GM12878 (cell line): Measurements from ENCODE around the gene ZNF667. TPM values are rescaled to one million over a fixed set of nuclear protein-coding genes. Genes with fewer than 3 reads are reported as not detected.
A peak's percentile ranks its signal among the peaks of the same experiment; 100 is the strongest.

Experiments
- ATF7 ChIP-seq: fragments of 450-650 bp; IDR thresholded peaks from 2 replicates; pipeline ENCODE4 v1.6.1; 2016; ENCODE audit warnings: low read depth, mild to moderate bottlenecking
- BCL11A ChIP-seq: IDR thresholded peaks from 2 replicates; pipeline ENCODE4 v1.6.1; 2011; ENCODE audit warnings: low read depth, low read length
- BRCA1 ChIP-seq: IDR thresholded peaks from 2 replicates; pipeline ENCODE4 v1.6.1; 2011; ENCODE audit warnings: low read depth, low read length, improper control_type of control experiment
- CEBPB ChIP-seq, 2 experiments: fragments of 150-350 bp in 1 of 2; IDR thresholded peaks; 2 replicates each; pipeline ENCODE4 v1.6.1; 2012 to 2014; ENCODE audit warnings: low read depth in 2 of 2, low read length in 2 of 2, borderline replicate concordance in 1 of 2, inconsistent platforms in 1 of 2
- CHD1 ChIP-seq: IDR thresholded peaks from 2 replicates; pipeline ENCODE4 v1.6.1; 2012; ENCODE audit warnings: low read depth, low read length, improper control_type of control experiment
- GABPA ChIP-seq: IDR thresholded peaks from 2 replicates; pipeline ENCODE4 v1.6.1; 2014; ENCODE audit warnings: antibody characterized with exemption, low read depth, mild to moderate bottlenecking, inconsistent platforms
- HDGF ChIP-seq: fragments of 450-650 bp; IDR thresholded peaks from 2 replicates; pipeline ENCODE4 v1.6.1; 2016; ENCODE audit warnings: antibody characterized with exemption
- JUNB ChIP-seq: IDR thresholded peaks from 2 replicates; pipeline ENCODE4 v1.6.1; 2016; ENCODE audit warnings: antibody characterized with exemption, mild to moderate bottlenecking
- JUND ChIP-seq: IDR thresholded peaks from 2 replicates; pipeline ENCODE4 v1.6.1; 2012; ENCODE audit warnings: low read depth, mild to moderate bottlenecking, low read length, improper control_type of control experiment, moderate library complexity
- LARP7 ChIP-seq: fragments of 450-650 bp; IDR thresholded peaks from 2 replicates; pipeline ENCODE4 v1.6.1; 2017; ENCODE audit warnings: mild to moderate bottlenecking
- MYB ChIP-seq: fragments of 150-350 bp; IDR thresholded peaks from 2 replicates; pipeline ENCODE4 v1.6.1; 2014; ENCODE audit warnings: mild to moderate bottlenecking, low read depth, low read length, borderline replicate concordance
- NFIC ChIP-seq: IDR thresholded peaks from 2 replicates; pipeline ENCODE4 v1.6.1; 2012; ENCODE audit warnings: low read depth, mild to moderate bottlenecking, inconsistent platforms, low read length, moderate library complexity
- POLR2A ChIP-seq: IDR thresholded peaks from 2 replicates; pipeline ENCODE4 v1.6.1; 2011; ENCODE audit warnings: low read depth, mild to moderate bottlenecking, low read length
- SMARCA5 ChIP-seq: fragments of 450-650 bp; IDR thresholded peaks from 2 replicates; pipeline ENCODE4 v1.6.1; 2017; ENCODE audit warnings: mild to moderate bottlenecking
- SREBF2 ChIP-seq: IDR thresholded peaks from 2 replicates; pipeline ENCODE4 v1.6.1; 2012; ENCODE audit warnings: mild to moderate bottlenecking, low read length
- polyA plus RNA-seq, 11 experiments: library from polyadenylated mRNA; depleted of rRNA in 4 of 11; unstranded in 6 of 11; stranded (reverse) in 5 of 11; fragments of >200 nt; fragmentation: Nextera tagmentation in 4 of 11; fragmentation: Illumina TruSeq in 1 of 11; extraction: Ambion mirVana in 4 of 11; extraction: Trizol in 1 of 11; gene quantifications; 1 replicate in 1 of 11; 2 replicates in 10 of 11; pipeline versions ENCODE4 v1.2.1 to v1.2.3, GENCODE V29; 2011 to 2016; ENCODE audit warnings: inconsistent platforms in 2 of 11, missing spikeins in 2 of 11, low read depth in 1 of 11
- total RNA-seq, 4 experiments: library from RNA; depleted of rRNA in 3 of 4; stranded (reverse); fragments of >200 nt in 3 of 4; fragmentation: Illumina TruSeq in 1 of 4; extraction: Trizol in 1 of 4; gene quantifications; 2 replicates each; pipeline versions ENCODE4 v1.2.1 to v1.2.3, GENCODE V29; 2013 to 2021
- TF ChIP-seq, protein P1 (sequence below): fragments of 450-650 bp; formaldehyde crosslinking; IDR thresholded peaks from 2 replicates; pipeline ENCODE4 v1.5.0; 2022; ENCODE audit warnings: mild to moderate bottlenecking, missing genetic modification characterization
- TF ChIP-seq, protein P2 (sequence below): fragments of 450-650 bp; formaldehyde crosslinking; IDR thresholded peaks from 2 replicates; pipeline ENCODE4 v1.4.0; 2020; ENCODE audit warnings: mild to moderate bottlenecking, moderate library complexity
- TF ChIP-seq, protein P3 (sequence below): fragments of 150-350 bp; IDR thresholded peaks from 2 replicates; pipeline ENCODE4 v1.6.1; 2014; ENCODE audit warnings: mild to moderate bottlenecking, low read depth, low read length
- TF ChIP-seq, protein P4 (sequence below): fragments of 150-350 bp; IDR thresholded peaks from 2 replicates; pipeline ENCODE4 v1.6.1; 2016; ENCODE audit warnings: low read depth, low read length

The ZNF667 gene
- total and polyA plus RNA-seq, 10 of the 15 experiments (the other 5 are each of a cell fraction or from before 2014, with no cell fraction given): 0.10 TPM; not detected in 9

DNA sequence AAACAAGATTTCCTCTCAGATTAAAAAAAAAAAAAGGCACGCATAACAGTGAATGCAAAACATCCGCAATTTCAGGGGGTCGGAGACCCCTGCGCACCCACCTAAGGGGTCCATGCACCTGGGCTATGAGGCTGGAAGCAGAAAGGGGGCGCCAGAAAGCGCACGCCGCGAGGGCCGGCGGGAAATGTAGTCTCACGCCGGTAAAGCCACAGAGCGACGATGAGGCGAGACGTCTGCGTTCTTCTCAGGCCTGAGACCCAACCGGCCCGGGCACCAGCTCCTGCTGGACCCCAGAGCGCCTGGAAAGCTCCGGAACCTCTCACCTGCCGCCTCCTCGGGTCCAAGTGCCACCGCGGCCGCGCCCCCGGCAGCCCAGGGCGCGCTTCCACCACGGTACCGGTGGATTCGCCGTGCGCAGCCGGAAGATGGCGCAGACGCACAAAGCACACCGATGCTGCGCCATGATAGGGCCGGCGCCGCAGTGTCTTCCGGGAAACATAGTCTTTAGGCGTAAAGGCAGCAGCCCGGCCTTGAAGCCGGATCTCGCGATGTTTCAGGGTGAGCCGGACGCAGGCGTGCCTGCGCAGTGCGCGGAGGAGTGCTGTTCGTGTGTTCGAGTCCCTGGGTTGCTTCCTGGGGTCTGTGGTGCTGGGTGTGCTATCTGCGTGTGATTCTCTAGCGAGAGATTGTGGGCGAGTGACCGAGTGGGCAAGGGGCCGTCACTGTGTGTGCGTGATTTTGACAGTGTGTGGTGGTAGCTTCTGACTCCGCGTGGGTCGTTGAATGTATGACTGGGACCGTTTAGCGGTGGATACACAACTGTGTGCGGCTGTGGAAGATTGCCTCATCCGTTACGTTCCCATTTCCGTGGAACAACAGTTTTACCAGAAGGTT is 83.8 kb downstream of the ZNF667 start, which contains the start of gene ZNF582 (continued):
- TF ChIP-seq, protein P1, sequence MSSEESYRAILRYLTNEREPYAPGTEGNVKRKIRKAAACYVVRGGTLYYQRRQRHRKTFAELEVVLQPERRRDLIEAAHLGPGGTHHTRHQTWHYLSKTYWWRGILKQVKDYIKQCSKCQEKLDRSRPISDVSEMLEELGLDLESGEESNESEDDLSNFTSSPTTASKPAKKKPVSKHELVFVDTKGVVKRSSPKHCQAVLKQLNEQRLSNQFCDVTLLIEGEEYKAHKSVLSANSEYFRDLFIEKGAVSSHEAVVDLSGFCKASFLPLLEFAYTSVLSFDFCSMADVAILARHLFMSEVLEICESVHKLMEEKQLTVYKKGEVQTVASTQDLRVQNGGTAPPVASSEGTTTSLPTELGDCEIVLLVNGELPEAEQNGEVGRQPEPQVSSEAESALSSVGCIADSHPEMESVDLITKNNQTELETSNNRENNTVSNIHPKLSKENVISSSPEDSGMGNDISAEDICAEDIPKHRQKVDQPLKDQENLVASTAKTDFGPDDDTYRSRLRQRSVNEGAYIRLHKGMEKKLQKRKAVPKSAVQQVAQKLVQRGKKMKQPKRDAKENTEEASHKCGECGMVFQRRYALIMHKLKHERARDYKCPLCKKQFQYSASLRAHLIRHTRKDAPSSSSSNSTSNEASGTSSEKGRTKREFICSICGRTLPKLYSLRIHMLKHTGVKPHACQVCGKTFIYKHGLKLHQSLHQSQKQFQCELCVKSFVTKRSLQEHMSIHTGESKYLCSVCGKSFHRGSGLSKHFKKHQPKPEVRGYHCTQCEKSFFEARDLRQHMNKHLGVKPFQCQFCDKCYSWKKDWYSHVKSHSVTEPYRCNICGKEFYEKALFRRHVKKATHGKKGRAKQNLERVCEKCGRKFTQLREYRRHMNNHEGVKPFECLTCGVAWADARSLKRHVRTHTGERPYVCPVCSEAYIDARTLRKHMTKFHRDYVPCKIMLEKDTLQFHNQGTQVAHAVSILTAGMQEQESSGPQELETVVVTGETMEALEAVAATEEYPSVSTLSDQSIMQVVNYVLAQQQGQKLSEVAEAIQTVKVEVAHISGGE (CRISPR knock-in tag): peak; percentile 71
- TF ChIP-seq GABPA (0 out of 2 replicates have a peak, but pooled peaks have one; percentile 18), BRCA1 (peak; percentile 84), CHD1 (no peak), JUNB (no peak), NFIC (no peak), BCL11A (no peak), LARP7 (no peak), HDGF (no peak), POLR2A (peak; percentile 75), CEBPB (IDR thresholded peaks at IDR 0.05; ENCODE audit: borderline replicate concordance in 1 of 2, low read depth in 2 of 2, low read length in 2 of 2) (no peak), SREBF2 (no peak), MYB (no peak), SMARCA5 (no peak), ATF7 (no peak), JUND (no peak)
- TF ChIP-seq, protein P2, sequence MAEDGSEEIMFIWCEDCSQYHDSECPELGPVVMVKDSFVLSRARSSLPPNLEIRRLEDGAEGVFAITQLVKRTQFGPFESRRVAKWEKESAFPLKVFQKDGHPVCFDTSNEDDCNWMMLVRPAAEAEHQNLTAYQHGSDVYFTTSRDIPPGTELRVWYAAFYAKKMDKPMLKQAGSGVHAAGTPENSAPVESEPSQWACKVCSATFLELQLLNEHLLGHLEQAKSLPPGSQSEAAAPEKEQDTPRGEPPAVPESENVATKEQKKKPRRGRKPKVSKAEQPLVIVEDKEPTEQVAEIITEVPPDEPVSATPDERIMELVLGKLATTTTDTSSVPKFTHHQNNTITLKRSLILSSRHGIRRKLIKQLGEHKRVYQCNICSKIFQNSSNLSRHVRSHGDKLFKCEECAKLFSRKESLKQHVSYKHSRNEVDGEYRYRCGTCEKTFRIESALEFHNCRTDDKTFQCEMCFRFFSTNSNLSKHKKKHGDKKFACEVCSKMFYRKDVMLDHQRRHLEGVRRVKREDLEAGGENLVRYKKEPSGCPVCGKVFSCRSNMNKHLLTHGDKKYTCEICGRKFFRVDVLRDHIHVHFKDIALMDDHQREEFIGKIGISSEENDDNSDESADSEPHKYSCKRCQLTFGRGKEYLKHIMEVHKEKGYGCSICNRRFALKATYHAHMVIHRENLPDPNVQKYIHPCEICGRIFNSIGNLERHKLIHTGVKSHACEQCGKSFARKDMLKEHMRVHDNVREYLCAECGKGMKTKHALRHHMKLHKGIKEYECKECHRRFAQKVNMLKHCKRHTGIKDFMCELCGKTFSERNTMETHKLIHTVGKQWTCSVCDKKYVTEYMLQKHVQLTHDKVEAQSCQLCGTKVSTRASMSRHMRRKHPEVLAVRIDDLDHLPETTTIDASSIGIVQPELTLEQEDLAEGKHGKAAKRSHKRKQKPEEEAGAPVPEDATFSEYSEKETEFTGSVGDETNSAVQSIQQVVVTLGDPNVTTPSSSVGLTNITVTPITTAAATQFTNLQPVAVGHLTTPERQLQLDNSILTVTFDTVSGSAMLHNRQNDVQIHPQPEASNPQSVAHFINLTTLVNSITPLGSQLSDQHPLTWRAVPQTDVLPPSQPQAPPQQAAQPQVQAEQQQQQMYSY (CRISPR knock-in tag): no peak
- TF ChIP-seq, protein P3, sequence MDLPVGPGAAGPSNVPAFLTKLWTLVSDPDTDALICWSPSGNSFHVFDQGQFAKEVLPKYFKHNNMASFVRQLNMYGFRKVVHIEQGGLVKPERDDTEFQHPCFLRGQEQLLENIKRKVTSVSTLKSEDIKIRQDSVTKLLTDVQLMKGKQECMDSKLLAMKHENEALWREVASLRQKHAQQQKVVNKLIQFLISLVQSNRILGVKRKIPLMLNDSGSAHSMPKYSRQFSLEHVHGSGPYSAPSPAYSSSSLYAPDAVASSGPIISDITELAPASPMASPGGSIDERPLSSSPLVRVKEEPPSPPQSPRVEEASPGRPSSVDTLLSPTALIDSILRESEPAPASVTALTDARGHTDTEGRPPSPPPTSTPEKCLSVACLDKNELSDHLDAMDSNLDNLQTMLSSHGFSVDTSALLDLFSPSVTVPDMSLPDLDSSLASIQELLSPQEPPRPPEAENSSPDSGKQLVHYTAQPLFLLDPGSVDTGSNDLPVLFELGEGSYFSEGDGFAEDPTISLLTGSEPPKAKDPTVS: no peak
- TF ChIP-seq, protein P4, sequence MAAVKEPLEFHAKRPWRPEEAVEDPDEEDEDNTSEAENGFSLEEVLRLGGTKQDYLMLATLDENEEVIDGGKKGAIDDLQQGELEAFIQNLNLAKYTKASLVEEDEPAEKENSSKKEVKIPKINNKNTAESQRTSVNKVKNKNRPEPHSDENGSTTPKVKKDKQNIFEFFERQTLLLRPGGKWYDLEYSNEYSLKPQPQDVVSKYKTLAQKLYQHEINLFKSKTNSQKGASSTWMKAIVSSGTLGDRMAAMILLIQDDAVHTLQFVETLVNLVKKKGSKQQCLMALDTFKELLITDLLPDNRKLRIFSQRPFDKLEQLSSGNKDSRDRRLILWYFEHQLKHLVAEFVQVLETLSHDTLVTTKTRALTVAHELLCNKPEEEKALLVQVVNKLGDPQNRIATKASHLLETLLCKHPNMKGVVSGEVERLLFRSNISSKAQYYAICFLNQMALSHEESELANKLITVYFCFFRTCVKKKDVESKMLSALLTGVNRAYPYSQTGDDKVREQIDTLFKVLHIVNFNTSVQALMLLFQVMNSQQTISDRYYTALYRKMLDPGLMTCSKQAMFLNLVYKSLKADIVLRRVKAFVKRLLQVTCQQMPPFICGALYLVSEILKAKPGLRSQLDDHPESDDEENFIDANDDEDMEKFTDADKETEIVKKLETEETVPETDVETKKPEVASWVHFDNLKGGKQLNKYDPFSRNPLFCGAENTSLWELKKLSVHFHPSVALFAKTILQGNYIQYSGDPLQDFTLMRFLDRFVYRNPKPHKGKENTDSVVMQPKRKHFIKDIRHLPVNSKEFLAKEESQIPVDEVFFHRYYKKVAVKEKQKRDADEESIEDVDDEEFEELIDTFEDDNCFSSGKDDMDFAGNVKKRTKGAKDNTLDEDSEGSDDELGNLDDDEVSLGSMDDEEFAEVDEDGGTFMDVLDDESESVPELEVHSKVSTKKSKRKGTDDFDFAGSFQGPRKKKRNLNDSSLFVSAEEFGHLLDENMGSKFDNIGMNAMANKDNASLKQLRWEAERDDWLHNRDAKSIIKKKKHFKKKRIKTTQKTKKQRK: no peak
